ENCODE measurements around the gene DDX59.

DDX59 gene
- total RNA-seq, result 24.6 to 52.6 (median 34.3) reads per million in 9 experiments

- H3K4me3 Mint-ChIP-seq, result peak within 1 kb of the TSS; percentile 97 to 98
- ATAC-seq (replicated peaks), result peak; percentile 87
- no peaks in the 10 kb centered on the region for H3K9me3 Mint-ChIP-seq
- H3K36me3 Mint-ChIP-seq (ENCODE audit: insufficient read depth), result peaks cover 19% of the 10 kb centered on the region
- DNase-seq, result peak; percentile 81 to 86 (median 81)
- H3K27me3 Mint-ChIP-seq, result no peaks in the 10 kb centered on the region
- H3K27ac Mint-ChIP-seq, result peak within 1 kb of the TSS; percentile 95 to 96
- peaks cover 29 to 31% of the 10 kb centered on the region in 2 donors for H3K4me1 Mint-ChIP-seq (ENCODE audit: low read depth in 2 of 2)
Measured at GRCh38 chr1:200669314-200670241, at the start of gene DDX59. Gene DDX59, minus strand, starts transcription at chr1:200669907. Its CDS starts 3,167 bp downstream, at chr1:200666740.

GRCh38 chr1:200714504-200715187 is 44.9 kb upstream of the DDX59 start:
- H3K27me3 Mint-ChIP-seq, result peaks cover 18 to 23% of the 10 kb centered on the region in 2 donors

DNA sequence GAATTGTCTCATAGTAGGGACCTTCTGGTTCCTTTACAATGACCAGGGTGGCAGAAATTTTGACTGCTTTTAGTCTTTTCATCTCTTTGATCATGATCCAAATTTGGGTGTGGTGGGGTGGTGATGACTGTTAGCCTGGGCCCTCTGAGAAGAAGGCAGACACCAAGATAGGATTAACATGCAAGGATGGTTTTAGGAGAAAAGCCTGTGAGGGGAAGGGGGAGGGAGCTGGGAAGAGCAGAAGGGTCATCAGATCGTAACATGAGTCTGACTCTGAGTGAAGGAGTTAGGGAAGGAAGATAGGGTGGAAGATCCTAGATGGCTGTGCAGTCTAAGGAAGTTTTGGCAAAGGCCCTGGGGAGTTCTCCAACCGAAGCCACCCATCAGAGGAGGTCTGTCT is 40.5 kb upstream of the DDX59 start:
- H3K4me3 Mint-ChIP-seq, result no peak overlapping the region
- no peak for ATAC-seq (replicated peaks)
- no peaks in the 10 kb centered on the region for H3K36me3 Mint-ChIP-seq (ENCODE audit: insufficient read depth)
- H3K4me1 Mint-ChIP-seq (ENCODE audit: low read depth in 2 of 2), result peaks cover 0 to 2% of the 10 kb centered on the region in 2 donors
- peaks cover 1 to 6% of the 10 kb centered on the region in 2 donors for H3K27me3 Mint-ChIP-seq
- no peaks in the 10 kb centered on the region for H3K9me3 Mint-ChIP-seq
- H3K27ac Mint-ChIP-seq, result peak overlapping the region in 1 of 2 donors; percentile 70
- DNase-seq, result no peak

More at GRCh38 chr1:200714504-200715187, 44.9 kb upstream of the DDX59 start:
- no peak for DNase-seq
- H3K4me1 Mint-ChIP-seq (ENCODE audit: low read depth in 2 of 2), result peaks cover 0 to 2% of the 10 kb centered on the region in 2 donors
- H3K9me3 Mint-ChIP-seq, result no peaks in the 10 kb centered on the region
- no peak for ATAC-seq (replicated peaks)
- H3K36me3 Mint-ChIP-seq (ENCODE audit: insufficient read depth), result no peaks in the 10 kb centered on the region
- no peak overlapping the region for H3K27ac Mint-ChIP-seq
- no peak overlapping the region for H3K4me3 Mint-ChIP-seq

DNA sequence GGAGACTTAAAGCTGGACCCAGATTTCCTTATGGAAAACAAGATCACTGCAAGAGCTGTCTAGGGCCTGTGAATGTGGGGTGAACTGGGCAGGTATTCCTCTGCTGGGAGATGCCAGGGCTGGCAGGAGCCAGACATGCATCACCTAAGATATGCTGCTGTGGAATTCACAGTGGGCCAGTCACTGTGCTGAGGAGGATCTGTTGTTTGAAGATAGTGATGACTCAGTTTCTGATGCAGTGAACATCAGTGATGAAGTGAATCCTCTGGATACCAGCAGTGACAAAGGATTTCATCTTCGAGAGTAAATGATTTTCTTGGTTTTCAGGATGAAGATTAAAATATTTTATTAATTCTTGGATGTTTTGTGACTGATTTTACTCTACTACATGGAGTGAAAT is 39.1 kb upstream of the DDX59 start:
- Mint-ChIP-seq H3K4me1 (ENCODE audit: low read depth in 2 of 2) (peaks cover 0 to 2% of the 10 kb centered on the region in 2 donors), H3K9me3 (no peaks in the 10 kb centered on the region), H3K4me3 (no peak overlapping the region), H3K27ac (no peak overlapping the region), H3K27me3 (no peaks in the 10 kb centered on the region), H3K36me3 (ENCODE audit: insufficient read depth) (no peaks in the 10 kb centered on the region)
- ATAC-seq (replicated peaks) (no peak), DNase-seq (no peak)

DNA sequence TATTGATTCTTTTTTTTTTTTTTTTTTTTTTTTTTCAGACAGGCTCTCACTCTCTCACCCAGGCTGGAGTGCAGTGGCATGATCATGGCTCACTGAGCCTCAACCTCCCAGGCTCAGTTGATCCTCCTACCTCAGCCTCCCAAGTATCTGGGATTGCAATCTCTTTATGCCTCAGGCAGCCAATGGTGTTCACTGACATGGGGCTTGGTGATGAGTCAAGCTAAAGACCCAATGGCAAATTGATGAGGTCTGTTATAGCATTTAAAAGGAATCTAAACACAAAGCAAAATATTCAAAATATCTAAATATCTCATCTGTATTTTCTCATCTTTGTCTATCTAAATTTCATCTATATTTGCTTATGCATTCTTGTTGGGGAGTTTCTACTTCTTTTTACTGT is 38.5 kb upstream of the DDX59 start:
- Mint-ChIP-seq H3K4me3 (no peak overlapping the region), H3K27ac (no peak overlapping the region), H3K4me1 (ENCODE audit: low read depth in 2 of 2) (peaks cover 0 to 2% of the 10 kb centered on the region in 2 donors), H3K9me3 (no peaks in the 10 kb centered on the region), H3K36me3 (ENCODE audit: insufficient read depth) (no peaks in the 10 kb centered on the region), H3K27me3 (no peaks in the 10 kb centered on the region)
- DNase-seq (no peak), ATAC-seq (replicated peaks) (no peak)

- no peaks in the 10 kb centered on the region for H3K36me3 Mint-ChIP-seq (ENCODE audit: insufficient read depth)
- no peak overlapping the region for H3K4me3 Mint-ChIP-seq
- ATAC-seq (replicated peaks) (no peak), DNase-seq (no peak)
- H3K4me1 Mint-ChIP-seq (ENCODE audit: low read depth in 2 of 2), result peaks cover 0 to 2% of the 10 kb centered on the region in 2 donors
- H3K27me3 Mint-ChIP-seq, result no peaks in the 10 kb centered on the region
- H3K9me3 Mint-ChIP-seq, result no peaks in the 10 kb centered on the region
- H3K27ac Mint-ChIP-seq, result no peak overlapping the region
Measured at GRCh38 chr1:200707116-200707515, 37.4 kb upstream of the DDX59 start.

DNA sequence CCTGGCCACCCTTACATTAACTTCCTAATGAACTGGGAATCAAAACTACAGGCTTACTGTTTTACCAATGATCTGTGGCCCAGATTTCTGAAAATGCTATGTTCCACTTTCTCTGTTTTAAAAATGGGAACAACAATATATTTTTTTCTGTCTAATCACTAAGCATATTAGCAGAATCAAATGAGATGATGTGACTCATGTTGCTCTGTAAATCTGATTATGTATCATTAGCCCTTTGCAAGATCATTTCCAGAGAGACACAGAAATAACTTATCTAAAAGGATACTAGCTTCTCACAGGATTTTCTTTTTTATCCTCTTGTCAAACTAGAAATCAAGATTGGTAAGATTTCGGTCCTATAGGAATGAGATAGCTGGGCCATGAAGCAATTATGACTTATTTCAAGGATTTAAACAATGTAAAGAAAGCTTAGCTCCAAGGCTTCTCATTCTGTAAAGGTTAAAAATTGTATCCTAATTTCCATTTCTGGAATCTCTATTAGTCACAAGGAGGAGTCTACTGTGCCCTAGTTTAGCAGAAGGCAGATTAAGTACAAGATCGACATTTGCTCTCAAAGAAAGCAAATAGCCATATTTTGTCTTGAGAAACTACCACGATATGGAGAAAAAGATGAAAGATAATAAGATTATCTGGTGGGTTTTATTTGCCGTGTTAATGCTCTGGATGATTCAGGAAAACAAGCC is 36.6 kb upstream of the DDX59 start:
- no peaks in the 10 kb centered on the region for H3K9me3 Mint-ChIP-seq
- ATAC-seq (replicated peaks), result no peak
- H3K27me3 Mint-ChIP-seq, result no peaks in the 10 kb centered on the region
- H3K27ac Mint-ChIP-seq, result peak overlapping the region in 1 of 2 donors; percentile 79
- H3K4me3 Mint-ChIP-seq, result no peak overlapping the region
- no peak for DNase-seq
- H3K36me3 Mint-ChIP-seq (ENCODE audit: insufficient read depth), result no peaks in the 10 kb centered on the region
- peaks cover 0 to 2% of the 10 kb centered on the region in 2 donors for H3K4me1 Mint-ChIP-seq (ENCODE audit: low read depth in 2 of 2)

DNA sequence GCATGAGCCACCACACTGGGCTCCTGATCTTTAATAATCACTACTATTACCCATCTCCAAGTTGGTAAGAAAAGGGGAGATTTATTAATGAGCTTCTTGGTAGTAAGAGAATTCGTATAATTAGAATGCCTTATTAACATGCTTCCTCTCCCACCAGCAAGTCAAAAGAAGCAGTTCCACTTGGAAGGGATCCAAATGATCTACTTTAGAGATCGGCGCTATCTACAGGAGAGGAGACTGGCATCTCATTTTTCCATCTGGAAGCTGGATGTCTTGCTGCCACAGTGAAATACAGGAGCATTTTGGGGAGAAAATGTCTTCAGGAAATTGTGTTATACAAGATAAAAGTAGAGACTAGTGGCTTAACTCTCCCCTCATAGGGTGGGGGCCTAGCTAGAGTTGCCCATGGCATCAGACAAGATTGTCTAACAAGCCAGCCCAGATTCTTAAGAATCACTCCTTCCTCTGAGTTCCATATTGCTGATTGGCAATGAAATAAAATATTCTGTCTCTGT is 35.3 kb upstream of the DDX59 start:
- H3K9me3 Mint-ChIP-seq, result no peaks in the 10 kb centered on the region
- H3K4me3 Mint-ChIP-seq, result no peak overlapping the region
- ATAC-seq (replicated peaks) (no peak), DNase-seq (no peak)
- no peaks in the 10 kb centered on the region for H3K27me3 Mint-ChIP-seq
- H3K36me3 Mint-ChIP-seq (ENCODE audit: insufficient read depth), result no peaks in the 10 kb centered on the region
- no peaks in the 10 kb centered on the region for H3K4me1 Mint-ChIP-seq (ENCODE audit: low read depth in 2 of 2)
- no peak overlapping the region for H3K27ac Mint-ChIP-seq

GRCh38 chr1:200699871-200700270 is 30.2 kb upstream of the DDX59 start:
- no peak for DNase-seq
- Mint-ChIP-seq H3K4me1 (ENCODE audit: low read depth in 2 of 2) (no peaks in the 10 kb centered on the region), H3K36me3 (ENCODE audit: insufficient read depth) (no peaks in the 10 kb centered on the region), H3K27ac (no peak overlapping the region), H3K27me3 (peaks cover 23 to 25% of the 10 kb centered on the region in 2 donors), H3K4me3 (no peak overlapping the region), H3K9me3 (no peaks in the 10 kb centered on the region)
- ATAC-seq (replicated peaks), result no peak

DNA sequence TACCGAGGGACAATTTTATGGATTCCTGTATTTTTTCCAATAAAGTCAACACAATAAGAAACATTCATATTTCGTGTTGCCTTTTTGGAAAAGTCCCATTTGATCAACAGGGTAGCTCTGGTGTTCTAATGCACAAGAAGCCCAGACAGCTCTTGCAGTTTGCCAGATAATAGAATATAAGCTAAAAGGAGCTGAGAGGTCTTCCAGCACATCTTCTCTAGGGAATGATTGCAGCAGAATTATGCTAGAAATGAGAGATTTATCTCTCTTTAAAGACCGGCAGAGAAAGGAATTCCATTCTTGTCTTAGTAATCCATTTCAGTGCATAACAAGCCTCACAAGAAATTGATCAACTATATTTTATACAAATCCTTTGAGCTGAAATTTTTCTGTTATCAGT is 25.0 kb upstream of the DDX59 start:
- no peaks in the 10 kb centered on the region for H3K36me3 Mint-ChIP-seq (ENCODE audit: insufficient read depth)
- no peaks in the 10 kb centered on the region for H3K9me3 Mint-ChIP-seq
- H3K4me3 Mint-ChIP-seq, result no peak overlapping the region
- DNase-seq, result no peak
- no peak overlapping the region for H3K27ac Mint-ChIP-seq
- H3K27me3 Mint-ChIP-seq, result peaks cover 25 to 27% of the 10 kb centered on the region in 2 donors
- no peaks in the 10 kb centered on the region for H3K4me1 Mint-ChIP-seq (ENCODE audit: low read depth in 2 of 2)
- no peak for ATAC-seq (replicated peaks)

DNA sequence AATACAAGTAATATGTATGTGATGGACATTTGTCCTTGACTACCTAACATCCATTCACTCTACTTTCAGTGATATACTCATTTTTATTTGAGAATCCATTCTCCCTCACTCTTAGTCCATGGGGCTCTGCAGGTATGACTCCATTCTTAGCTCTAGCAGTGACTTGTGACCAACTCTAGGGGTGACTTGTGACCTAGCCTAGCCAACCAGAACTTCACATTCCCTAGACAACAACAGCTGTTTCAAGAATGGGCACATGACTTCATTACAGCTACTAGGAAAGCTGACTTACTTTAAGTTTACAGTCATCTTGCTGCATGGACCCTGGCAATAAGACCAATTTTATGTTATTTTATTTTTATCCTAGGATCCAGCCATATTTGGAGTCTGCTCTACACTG is 23.6 kb upstream of the DDX59 start:
- H3K4me3 Mint-ChIP-seq, result no peak overlapping the region
- peaks cover 24 to 26% of the 10 kb centered on the region in 2 donors for H3K27me3 Mint-ChIP-seq
- H3K36me3 Mint-ChIP-seq (ENCODE audit: insufficient read depth), result no peaks in the 10 kb centered on the region
- no peaks in the 10 kb centered on the region for H3K4me1 Mint-ChIP-seq (ENCODE audit: low read depth in 2 of 2)
- H3K9me3 Mint-ChIP-seq, result no peaks in the 10 kb centered on the region
- no peak for DNase-seq
- no peak overlapping the region for H3K27ac Mint-ChIP-seq
- ATAC-seq (replicated peaks), result no peak

DNA sequence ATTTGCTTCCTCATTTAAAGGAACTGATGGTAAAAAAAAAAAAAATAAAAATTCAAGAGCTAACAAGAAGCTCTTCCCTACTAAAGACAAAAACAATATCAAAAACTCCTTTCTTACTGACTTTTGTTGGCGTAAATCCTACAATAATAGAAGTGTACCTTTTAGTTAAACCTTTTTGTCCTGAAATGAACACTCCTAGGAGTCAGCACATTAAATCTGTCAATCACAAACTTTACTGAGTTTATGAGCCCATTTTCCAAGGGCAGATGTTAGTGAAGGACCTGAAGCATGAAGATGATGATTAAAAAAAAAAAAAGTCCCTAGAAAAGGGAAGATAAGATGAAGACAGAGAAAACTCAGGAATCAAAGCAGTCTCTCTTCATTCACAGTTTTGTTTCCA is 22.6 kb upstream of the DDX59 start:
- H3K27me3 Mint-ChIP-seq, result peaks cover 22 to 27% of the 10 kb centered on the region in 2 donors

DNA sequence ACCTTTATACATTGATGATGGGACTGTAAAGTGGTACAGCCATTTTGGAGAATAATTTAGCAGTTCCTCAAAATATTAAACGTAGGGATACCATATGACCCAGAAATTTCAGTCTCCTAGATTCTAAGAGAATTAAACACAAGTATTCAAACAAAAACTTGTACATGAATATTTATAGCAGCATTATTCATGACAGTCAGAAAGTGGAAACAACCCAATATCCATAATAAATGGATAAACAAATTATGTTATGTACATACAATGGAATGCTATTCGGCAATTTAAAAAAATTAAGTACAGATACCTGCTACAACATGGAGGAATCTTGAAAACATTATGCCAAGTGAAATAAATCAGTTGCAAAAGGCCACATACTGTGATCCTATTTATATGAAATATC is 16.9 kb upstream of the DDX59 start:
- H3K27me3 Mint-ChIP-seq, result peaks cover 13 to 21% of the 10 kb centered on the region in 2 donors
- DNase-seq (no peak), ATAC-seq (replicated peaks) (no peak)
- H3K9me3 Mint-ChIP-seq, result no peaks in the 10 kb centered on the region
- no peak overlapping the region for H3K4me3 Mint-ChIP-seq
- no peaks in the 10 kb centered on the region for H3K4me1 Mint-ChIP-seq (ENCODE audit: low read depth in 2 of 2)
- no peak overlapping the region for H3K27ac Mint-ChIP-seq
- H3K36me3 Mint-ChIP-seq (ENCODE audit: insufficient read depth), result no peaks in the 10 kb centered on the region

More for the DNA sequence above, 22.6 kb upstream of the DDX59 start:
- Mint-ChIP-seq H3K4me3 (no peak overlapping the region), H3K27ac (no peak overlapping the region), H3K36me3 (ENCODE audit: insufficient read depth) (no peaks in the 10 kb centered on the region), H3K9me3 (no peaks in the 10 kb centered on the region), H3K4me1 (ENCODE audit: low read depth in 2 of 2) (no peaks in the 10 kb centered on the region)
- no peak for DNase-seq
- no peak for ATAC-seq (replicated peaks)
